ENCODE measurements around the gene SLC29A4. TPM values are rescaled to one million over a fixed set of nuclear protein-coding genes. Genes with fewer than 3 reads are reported as not detected.
"Not testable (repeated sequence)": the region's sequence is repeated elsewhere in the genome, so short reads cannot be mapped to it uniquely, and the experiment has no call there.

Gene SLC29A4
- total and polyA plus RNA-seq, 2 of the 8 experiments (the other 6 are each of a cell fraction or from before 2014, with no cell fraction given), result 6.9 to 15.1 TPM

DNA sequence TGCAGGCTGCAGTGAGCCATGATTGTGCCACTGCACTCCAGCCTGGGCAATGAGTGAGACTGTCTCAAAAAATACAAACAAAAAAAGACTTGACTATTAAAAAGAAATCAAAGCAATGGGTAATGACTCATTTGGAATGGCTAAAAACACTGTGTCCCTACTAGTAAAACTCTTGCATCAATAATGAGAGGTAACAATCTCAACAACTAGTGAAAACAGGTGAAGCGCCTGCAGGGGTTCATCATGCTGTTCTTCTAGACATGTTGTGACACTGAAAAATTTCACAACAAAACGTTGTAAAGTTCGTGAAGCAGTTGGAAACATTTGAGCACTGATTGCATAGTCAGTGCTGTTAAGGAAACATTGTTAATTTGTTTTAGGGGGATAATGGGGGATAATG is 26.9 kb upstream of the SLC29A4 start (continued):
- TF ChIP-seq RXRA (IDR thresholded peaks at IDR 0.05; ENCODE audit: insufficient read depth, low read depth, low read length) (no peak), CTBP2 (IDR thresholded peaks at IDR 0.05; ENCODE audit: borderline replicate concordance, insufficient read depth, insufficient read length, low read length) (no peak), EZH2 (IDR thresholded peaks at IDR 0.05; ENCODE audit: low read depth, low read length, severe bottlenecking) (no peak)

DNA sequence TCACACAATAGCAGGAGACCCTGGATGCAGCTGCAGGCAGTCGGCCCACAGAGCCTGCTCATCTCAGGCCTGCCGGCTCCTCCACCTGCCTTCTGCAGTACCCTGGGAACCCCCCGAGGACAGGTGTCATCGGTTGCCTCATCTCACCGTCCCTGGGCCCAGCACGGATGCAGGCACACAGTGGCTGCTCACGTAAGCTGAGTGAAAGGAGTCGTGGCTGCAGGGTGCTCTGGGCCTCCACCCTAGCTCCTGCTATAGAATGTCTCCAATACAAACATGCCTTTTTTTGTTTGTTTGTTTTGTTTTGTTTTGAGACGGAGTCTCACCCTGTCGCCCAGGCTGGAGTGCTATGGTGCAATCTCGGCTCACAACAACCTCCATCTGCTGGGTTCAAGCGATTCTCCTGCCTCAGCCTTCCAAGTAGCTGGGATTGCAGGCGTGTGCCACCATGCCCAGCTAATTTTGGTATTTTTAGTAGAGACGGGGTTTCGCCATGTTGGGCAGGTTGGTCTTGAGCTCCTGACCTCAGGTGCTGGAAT is 22.1 kb upstream of the SLC29A4 start:
- H2BK5ac ChIP-seq (ENCODE audit: low read depth, low read length); H4K5ac ChIP-seq (ENCODE audit: insufficient read length, low read depth, low read length); H3K79me1 ChIP-seq (ENCODE audit: low read depth, low read length); H2BK120ac ChIP-seq (replicated peaks; ENCODE audit: low read depth, low read length); H3K23me2 ChIP-seq (ENCODE audit: low read depth, low read length); H2BK15ac ChIP-seq (ENCODE audit: low read length); DNase-seq (ENCODE audit: low read depth in 1 of 2, low spot score in 2 of 2); H3K9ac ChIP-seq (replicated peaks in 1 of 4; ENCODE audit: extremely low read depth in 1 of 4, low read depth in 3 of 4, low read length in 3 of 4); H2AFZ ChIP-seq (ENCODE audit: low read length); H3K4me1 ChIP-seq (replicated peaks in 1 of 4; ENCODE audit: control insufficient read depth in 3 of 4, insufficient read depth in 4 of 4, low read length in 3 of 4); H3K27ac ChIP-seq (ENCODE audit: low read depth, low read length); H2BK20ac ChIP-seq (ENCODE audit: low read length); H2AK5ac ChIP-seq (ENCODE audit: low read depth, low read length); H3K4ac ChIP-seq (replicated peaks; ENCODE audit: insufficient read length, low read depth, low read length); H3K4me2 ChIP-seq (ENCODE audit: insufficient read depth in 1 of 2, low read depth in 2 of 2, low read length in 2 of 2); H3K27me3 ChIP-seq (replicated peaks in 1 of 4; ENCODE audit: control insufficient read depth in 3 of 4, extremely low read depth in 1 of 4, insufficient read depth in 3 of 4, low read length in 3 of 4); H4K8ac ChIP-seq (ENCODE audit: extremely low read depth, insufficient read depth, low read length); H4K20me1 ChIP-seq (replicated peaks in 1 of 2; ENCODE audit: control insufficient read depth in 1 of 2, insufficient read depth in 2 of 2, low read length in 2 of 2); H2BK12ac ChIP-seq (ENCODE audit: low read depth, low read length); H3K14ac ChIP-seq (ENCODE audit: insufficient read length); H3K79me2 ChIP-seq (ENCODE audit: control insufficient read depth in 1 of 2, insufficient read depth in 2 of 2, low read length in 2 of 2); H3K18ac ChIP-seq (ENCODE audit: extremely low read depth, low read length); H3K4me3 ChIP-seq (ENCODE audit: extremely low read depth in 1 of 4, insufficient read depth in 2 of 4, low read depth in 3 of 4, low read length in 4 of 4); H3K36me3 ChIP-seq (ENCODE audit: control insufficient read depth in 2 of 4, insufficient read depth in 4 of 4, low read length in 3 of 4); FAIRE-seq; H3K56ac ChIP-seq (replicated peaks; ENCODE audit: insufficient read length, low read depth, low read length); H3K9me3 ChIP-seq (ENCODE audit: insufficient read depth in 2 of 2, low read depth in 1 of 2, low read length in 1 of 2); H3K23ac ChIP-seq (ENCODE audit: insufficient read length); POLR2A ChIA-PET (ENCODE audit: partially characterized antibody); H4K91ac ChIP-seq (replicated peaks; ENCODE audit: insufficient read length, low read length): not testable (repeated sequence)
- WGBS, 2 experiments (ENCODE audit: extremely low coverage in 1 of 2, insufficient coverage in 1 of 2, insufficient read length in 1 of 2, insufficient replicate concordance in 2 of 2, low coverage in 1 of 2, low lambda C conversion rate in 2 of 2, missing lambda C conversion rate in 1 of 2), result 92% methylated on average over 15 of the region's 15 CpGs; no CpG with 5 or more reads in 1 of the 2 experiments
- CTCF ChIA-PET (ENCODE audit: partially characterized antibody), result interaction anchor here (1.4 to 2.0 kb wide), 2 partner anchors 20 to 197 kb away, joined by 3 to 8 read pairs; no protein-coding TSS in a partner anchor
